Neural cell (in vitro differentiated cells): Measurements from ENCODE around the gene SLC25A29. TPM values are rescaled to one million over a fixed set of nuclear protein-coding genes. Genes with fewer than 3 reads are reported as not detected.

Experiments
- H2AFZ ChIP-seq: fragments of 200-600, 300-800 bp; sonication (generic), shearing (Covaris generic); 2 replicates; pipeline ENCODE4 v1.6.0; 2014; ENCODE audit warnings: low read depth, mild to moderate bottlenecking, antibody characterized with exemption, low read length, moderate library complexity
- H3F3A ChIP-seq: fragments of 200-600 bp; shearing (Covaris generic); 2 replicates; pipeline ENCODE4 v1.6.1; 2016; ENCODE audit warnings: mild to moderate bottlenecking, moderate library complexity, mixed read lengths, antibody characterized with exemption, low read length; ENCODE audit not compliant: insufficient read depth, poor library complexity, severe bottlenecking
- H3K27ac ChIP-seq: fragments of 200-600, 300-800 bp; sonication (generic), shearing (Covaris generic); 2 replicates; pipeline ENCODE4 v1.5.1; 2014; ENCODE audit warnings: mild to moderate bottlenecking, low read length, moderate library complexity
- H3K27me3 ChIP-seq: fragments of 300-800, 200-600 bp; sonication (generic), shearing (Covaris generic); 2 replicates; pipeline ENCODE4 v1.6.0; 2014; ENCODE audit warnings: mild to moderate bottlenecking, low read depth, low read length, moderate library complexity; ENCODE audit not compliant: insufficient read depth
- H3K36me3 ChIP-seq: fragments of 300-800, 200-600 bp; sonication (generic), shearing (Covaris generic); 2 replicates; pipeline ENCODE4 v1.5.1; 2014; ENCODE audit warnings: mild to moderate bottlenecking, antibody characterized with exemption, low read length, moderate library complexity; ENCODE audit not compliant: insufficient read depth
- H3K4me2 ChIP-seq: fragments of 300-800, 200-600 bp; sonication (generic), shearing (Covaris generic); 2 replicates; pipeline ENCODE4 v1.6.0; 2014; ENCODE audit warnings: mild to moderate bottlenecking, low read length
- H3K4me3 ChIP-seq: fragments of 300-800, 200-600 bp; sonication (generic), shearing (Covaris generic); 2 replicates; pipeline ENCODE4 v1.5.1; 2014; ENCODE audit warnings: mild to moderate bottlenecking, low read length, moderate library complexity
- H3K79me2 ChIP-seq: fragments of 200-600 bp; shearing (Covaris generic); replicated peaks from 2 replicates; pipeline ENCODE4 v1.6.0; 2014; ENCODE audit warnings: mild to moderate bottlenecking, low read length, moderate library complexity; ENCODE audit not compliant: insufficient read depth
- H3K9ac ChIP-seq: fragments of 300-800, 200-600 bp; sonication (generic), shearing (Covaris generic); 2 replicates; pipeline ENCODE4 v1.6.1; 2016; ENCODE audit warnings: mild to moderate bottlenecking, low read length, mixed read lengths
- H3K9me2 ChIP-seq: fragments of 200-600 bp; shearing (Covaris generic); 2 replicates; pipeline ENCODE4 v1.6.1; 2016; ENCODE audit warnings: mild to moderate bottlenecking, low read length, mixed read lengths; ENCODE audit not compliant: insufficient read depth
- H3K9me3 ChIP-seq: fragments of 200-600, 300-800 bp; sonication (generic), shearing (Covaris generic); 2 replicates; pipeline ENCODE4 v1.6.1; 2016; ENCODE audit warnings: mild to moderate bottlenecking, mixed run types, low read length, moderate library complexity, mixed read lengths
- H4K20me1 ChIP-seq: fragments of 200-600 bp; shearing (Covaris generic); 2 replicates; pipeline ENCODE4 v1.6.1; 2016; ENCODE audit warnings: mild to moderate bottlenecking, mixed run types; ENCODE audit not compliant: insufficient read depth
- CTCF ChIP-seq: fragments of 450-650 bp; IDR thresholded peaks from 2 replicates; pipeline ENCODE4 v1.5.1; 2014; ENCODE audit warnings: antibody characterized with exemption, mild to moderate bottlenecking, moderate library complexity; ENCODE audit not compliant: poor library complexity, severe bottlenecking
- EP300 ChIP-seq: fragments of 450-650 bp; conservative IDR thresholded peaks from 2 replicates; pipeline ENCODE4 v1.6.1; 2014; ENCODE audit warnings: antibody characterized with exemption, mild to moderate bottlenecking, moderate library complexity; ENCODE audit not compliant: poor library complexity, severe bottlenecking
- EZH2 ChIP-seq: fragments of 200-600, 300-800 bp; shearing (Covaris generic), sonication (generic); IDR thresholded peaks from 2 replicates; pipeline ENCODE4 v1.6.1; 2014; ENCODE audit warnings: antibody characterized with exemption, low read length, borderline replicate concordance, mild to moderate bottlenecking; ENCODE audit not compliant: insufficient read depth, poor library complexity, severe bottlenecking
- MXI1 ChIP-seq: fragments of 450-650 bp; conservative IDR thresholded peaks from 2 replicates; pipeline ENCODE4 v1.6.1; 2014; ENCODE audit warnings: antibody characterized with exemption, mild to moderate bottlenecking; ENCODE audit not compliant: poor library complexity, severe bottlenecking
- POLR2AphosphoS5 ChIP-seq: IDR thresholded peaks from 2 replicates; pipeline ENCODE4 v1.6.1; 2012
- RAD21 ChIP-seq: fragments of 450-650 bp; conservative IDR thresholded peaks from 2 replicates; pipeline ENCODE4 v1.6.1; 2014; ENCODE audit warnings: antibody characterized with exemption, mild to moderate bottlenecking, moderate library complexity
- REST ChIP-seq: IDR thresholded peaks from 2 replicates; pipeline ENCODE4 v1.6.1; 2012; ENCODE audit warnings: borderline replicate concordance
- SMC3 ChIP-seq: fragments of 450-650 bp; conservative IDR thresholded peaks from 2 replicates; pipeline ENCODE4 v1.6.1; 2014; ENCODE audit warnings: antibody characterized with exemption, mild to moderate bottlenecking, moderate library complexity; ENCODE audit not compliant: poor library complexity
- TAF1 ChIP-seq: IDR thresholded peaks from 2 replicates; pipeline ENCODE4 v1.6.1; 2012; ENCODE audit warnings: low read depth
- polyA plus RNA-seq: library from polyadenylated mRNA; depleted of rRNA; stranded (reverse); fragments of >200 nt; gene quantifications from 2 replicates; pipeline ENCODE4 v1.2.3, GENCODE V29; 2014

Gene SLC25A29
- polyA plus RNA-seq, 1 donor from 2014 or later: 447 TPM

GRCh38 chr14:100323942-100324307 lies 17.7 kb upstream of the SLC25A29 start:
- Histone ChIP-seq H3K27me3 (no peaks in the 10 kb centered on the region), H3K79me2 (no peaks in the 10 kb centered on the region), H2AFZ (no peak overlapping the region), H3K9ac (no peak overlapping the region), H4K20me1 (no peaks in the 10 kb centered on the region), H3K36me3 (no peaks in the 10 kb centered on the region), H3F3A (no peaks in the 10 kb centered on the region), H3K9me2 (no peaks in the 10 kb centered on the region), H3K27ac (no peak overlapping the region), H3K9me3 (no peaks in the 10 kb centered on the region), H3K4me3 (no peak overlapping the region), H3K4me2 (no peak overlapping the region)
- TF ChIP-seq REST (no peak), CTCF (no peak), MXI1 (no peak), RAD21 (no peak), POLR2AphosphoS5 (no peak), SMC3 (no peak), EP300 (no peak), TAF1 (no peak), EZH2 (no peak)

- H3K9ac ChIP-seq: no peak within 1 kb of the TSS
- H4K20me1 ChIP-seq: no peaks in the 10 kb centered on the region
- H3K9me3 ChIP-seq: no peaks in the 10 kb centered on the region
- H3K4me3 ChIP-seq: no peak within 1 kb of the TSS
- TF ChIP-seq POLR2AphosphoS5: no peak
- no peak for TF ChIP-seq REST
- TF ChIP-seq RAD21: no peak
- TF ChIP-seq CTCF: no peak
- TF ChIP-seq TAF1: no peak
- TF ChIP-seq EP300: no peak
- TF ChIP-seq SMC3: no peak
- no peak for TF ChIP-seq EZH2
- H3K9me2 ChIP-seq: no peaks in the 10 kb centered on the region
- no peaks in the 10 kb centered on the region for H3K79me2 ChIP-seq
- no peaks in the 10 kb centered on the region for H3K27me3 ChIP-seq
- H3K4me2 ChIP-seq: no peak within 1 kb of the TSS
- H3K27ac ChIP-seq: no peak within 1 kb of the TSS
- no peaks in the 10 kb centered on the region for H3F3A ChIP-seq
- no peaks in the 10 kb centered on the region for H3K36me3 ChIP-seq
- H2AFZ ChIP-seq: no peak within 1 kb of the TSS
These were observed 17.1 kb upstream of the SLC25A29 start, which contains the start of gene SLC25A47 for GRCh38 chr14:100323121-100323941. Gene SLC25A47, plus strand, starts transcription at chr14:100323339. Its CDS starts 76 bp downstream, at chr14:100323415.
